ENCODE data around the gene PPIA.

Gene PPIA

DNA sequence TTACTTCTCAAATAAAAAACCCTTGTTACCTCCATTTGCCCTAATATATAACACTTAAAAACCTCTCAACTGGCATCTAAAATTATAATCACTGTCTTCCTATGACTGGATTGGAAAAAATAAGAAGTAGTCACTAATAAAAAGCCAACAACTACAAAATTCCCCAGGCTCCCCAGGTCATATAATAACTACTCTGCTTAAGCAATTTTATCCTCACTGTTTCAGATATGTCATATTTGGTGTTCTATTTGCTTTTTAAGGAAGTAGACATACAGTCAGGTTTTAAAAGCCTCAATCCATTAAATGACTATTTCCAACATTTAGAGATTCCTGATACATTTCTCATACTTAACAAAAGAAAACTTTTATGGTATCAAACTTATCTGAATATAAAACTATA is 49.0 kb downstream of the PPIA start:
- TF ChIP-seq CTCF (IDR thresholded peaks at IDR 0.05) = no peak
- TF ChIP-seq ZFX (IDR thresholded peaks at IDR 0.05; ENCODE audit: borderline replicate concordance) = no peak
- no peak overlapping the region for H3K27ac ChIP-seq

DNA sequence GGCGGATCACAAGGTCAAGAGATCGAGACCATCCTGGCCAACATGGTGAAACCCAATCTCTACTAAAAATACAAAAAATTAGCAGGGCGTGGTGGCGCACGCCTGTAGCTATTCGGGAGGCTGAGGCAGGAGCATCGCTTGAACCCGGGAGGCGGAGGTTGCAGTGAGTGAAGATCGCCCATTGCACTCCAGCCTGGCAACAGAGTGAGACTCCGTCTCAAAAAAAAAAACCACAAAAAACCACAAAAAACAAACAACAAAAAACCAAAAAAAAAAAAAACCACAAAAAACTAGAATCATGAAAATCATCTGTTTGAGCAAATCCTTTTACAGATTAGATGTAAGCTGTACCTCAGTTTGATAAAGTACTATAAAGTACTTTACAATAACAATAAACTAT is 49.9 kb downstream of the PPIA start:
- peak overlapping the region; percentile 99 for H3K27ac ChIP-seq

DNA sequence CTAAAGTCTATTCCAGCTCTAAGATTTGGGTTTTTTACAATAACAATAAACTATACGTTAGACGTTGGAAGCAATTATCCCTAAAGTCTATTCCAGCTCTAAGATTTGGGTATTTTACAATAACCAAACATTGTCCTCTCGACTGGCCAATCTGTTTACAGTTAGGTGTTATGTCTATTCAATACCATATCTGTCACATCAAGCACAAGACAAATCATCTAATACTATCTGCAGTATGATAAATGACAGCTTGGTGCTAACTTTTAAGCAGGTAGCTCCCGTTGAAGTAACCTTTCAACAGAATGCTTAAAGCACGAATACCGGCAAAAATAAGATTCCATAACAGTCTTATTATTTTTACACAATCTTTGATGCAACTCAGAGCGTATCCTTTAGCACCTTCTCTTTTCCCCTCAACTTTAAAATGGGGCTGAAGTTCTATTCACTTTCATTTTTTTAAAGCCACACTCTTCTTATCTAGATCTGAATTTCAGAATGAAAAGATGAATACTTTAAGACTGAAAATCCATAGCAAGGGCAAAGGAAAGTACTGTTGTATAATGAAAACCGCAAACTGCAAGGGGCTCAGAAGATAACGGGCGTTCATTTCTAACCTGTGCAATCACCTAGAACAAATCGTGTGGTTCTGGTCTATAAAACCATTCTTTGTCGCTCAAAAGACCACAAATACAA is 50.5 kb downstream of the PPIA start:
- H3K27ac ChIP-seq = peak overlapping the region; percentile 99
- TF ChIP-seq ZFX (IDR thresholded peaks at IDR 0.05; ENCODE audit: borderline replicate concordance) (no peak), CTCF (IDR thresholded peaks at IDR 0.05) (no peak)

GRCh38 chr7:44847509-44847919 is 51.0 kb downstream of the PPIA start:
- peak overlapping the region; percentile 99 for H3K27ac ChIP-seq
- TF ChIP-seq CTCF (IDR thresholded peaks at IDR 0.05) = peak; percentile 98
- TF ChIP-seq ZFX (IDR thresholded peaks at IDR 0.05; ENCODE audit: borderline replicate concordance) = no peak

DNA sequence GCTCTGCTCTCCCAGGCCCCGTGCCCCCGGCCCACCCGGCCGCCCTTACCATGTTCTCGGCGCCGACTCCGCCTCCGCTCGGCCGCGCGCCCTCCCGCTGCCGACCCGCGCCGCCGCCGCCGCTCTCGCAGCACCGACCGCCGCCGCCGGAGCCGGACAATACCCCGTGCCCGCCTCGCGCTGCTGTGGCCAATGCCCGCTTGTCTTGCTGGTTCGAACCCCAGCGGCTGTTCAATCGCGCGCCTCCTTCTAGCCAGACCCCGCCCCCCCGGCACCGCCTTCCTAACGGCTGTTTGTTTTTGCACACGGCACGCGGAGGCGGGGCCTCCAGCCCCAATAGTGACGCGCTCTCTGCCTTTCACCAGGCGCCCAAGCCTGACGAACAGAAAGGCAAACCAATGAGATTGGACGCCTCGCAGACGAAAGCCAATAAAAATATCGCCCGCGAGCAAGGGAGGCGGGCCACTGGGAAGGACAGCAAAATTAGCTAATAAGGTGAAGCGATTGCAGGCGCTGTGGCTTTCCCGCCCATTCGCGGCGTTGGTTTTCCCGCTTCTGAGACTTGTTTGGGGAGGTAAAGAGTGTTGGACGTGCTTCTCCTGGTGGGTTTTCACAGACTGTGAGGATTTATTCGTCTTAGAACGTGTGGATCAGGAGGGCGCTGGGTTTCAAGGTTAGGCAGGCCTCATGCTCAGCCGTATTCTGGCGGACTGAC is 51.6 kb downstream of the PPIA start, which contains the start of gene H2AZ2:
TSS of gene H2AZ2 (minus strand) at position 168 of the 715 bp plus-strand sequence. CDS start at position 52, 116 bp downstream.
- peak within 1 kb of the TSS; percentile 99 for H3K27ac ChIP-seq
- no peak for TF ChIP-seq ZFX (IDR thresholded peaks at IDR 0.05; ENCODE audit: borderline replicate concordance)
- TF ChIP-seq CTCF (IDR thresholded peaks at IDR 0.05) = peak; percentile 59

DNA sequence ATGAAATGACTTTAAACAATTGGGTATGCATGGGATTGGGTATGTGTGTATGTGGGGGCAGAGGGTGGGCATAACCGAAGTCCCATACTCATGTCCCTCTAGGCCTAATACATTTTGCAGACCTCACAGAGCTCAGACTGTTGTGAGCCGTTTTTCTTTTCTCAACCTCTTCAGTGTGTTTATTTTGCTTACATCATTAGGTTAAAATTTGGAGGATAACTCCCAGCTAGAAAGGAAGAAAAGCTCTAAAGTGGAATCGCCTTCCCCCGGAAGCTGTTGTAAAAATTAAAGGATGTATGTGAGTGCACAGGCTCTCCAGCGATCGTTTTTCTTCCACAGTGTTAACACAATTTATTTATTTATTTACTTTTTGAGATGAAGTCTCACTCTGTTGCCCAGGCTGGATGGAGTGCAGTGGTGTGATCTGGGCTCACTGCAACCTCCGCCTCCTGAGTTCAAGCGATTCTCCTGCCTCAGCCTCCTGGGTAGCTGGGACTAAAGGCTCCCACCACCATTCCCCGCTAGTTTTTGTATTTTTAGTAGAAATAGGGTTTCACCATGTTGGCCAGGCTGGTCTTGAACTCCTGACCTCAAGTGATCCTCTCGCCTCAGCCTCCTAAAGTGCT is 52.9 kb downstream of the PPIA start:
- TF ChIP-seq ZFX (IDR thresholded peaks at IDR 0.05; ENCODE audit: borderline replicate concordance) = no peak
- no peak for TF ChIP-seq CTCF (IDR thresholded peaks at IDR 0.05)
- peak overlapping the region; percentile 99 for H3K27ac ChIP-seq

- H3K27ac ChIP-seq = peak overlapping the region; percentile 99
- TF ChIP-seq CTCF (IDR thresholded peaks at IDR 0.05) (no peak), ZFX (IDR thresholded peaks at IDR 0.05; ENCODE audit: borderline replicate concordance) (no peak)
Measured at GRCh38 chr7:44849885-44850544, 53.5 kb downstream of the PPIA start.

All from 22Rv1 (cell line).